GM21526 (cell line): Measurements from ENCODE around the gene H2AZ2.
"Not testable (repeated sequence)": the region's sequence is repeated elsewhere in the genome, so short reads cannot be mapped to it uniquely, and the experiment has no call there.

ENCODE experiments used
- ATAC-seq: cut with Tn5 transposase; IDR thresholded peaks from one replicate; pipeline ENCODE4 v1.9.1; 2021; ENCODE audit warnings: moderate library complexity; ENCODE audit not compliant: unreplicated experiment, low FRiP score

The H2AZ2 gene

GRCh38 chr7:44791278-44792219 is 56.3 kb downstream of the H2AZ2 start:
- no peak for ATAC-seq

GRCh38 chr7:44789990-44790389 is 57.9 kb downstream of the H2AZ2 start:
- ATAC-seq = no peak

- no peak for ATAC-seq
Measured at GRCh38 chr7:44787762-44788161, 60.1 kb downstream of the H2AZ2 start.

- no peak for ATAC-seq
Measured at GRCh38 chr7:44787041-44787440, 60.8 kb downstream of the H2AZ2 start.

GRCh38 chr7:44785218-44785617 is 62.7 kb downstream of the H2AZ2 start:
- not testable (repeated sequence) for ATAC-seq

- no peak for ATAC-seq
Measured at GRCh38 chr7:44784364-44784763, 63.5 kb downstream of the H2AZ2 start.

GRCh38 chr7:44783407-44783806 is 64.5 kb downstream of the H2AZ2 start:
- ATAC-seq = no peak

GRCh38 chr7:44782460-44782859 is 65.4 kb downstream of the H2AZ2 start:
- no peak for ATAC-seq
